Measurements from ENCODE around the gene PARP12.
A peak's percentile ranks its signal among the peaks of the same experiment; 100 is the strongest.

PARP12 gene

DNA sequence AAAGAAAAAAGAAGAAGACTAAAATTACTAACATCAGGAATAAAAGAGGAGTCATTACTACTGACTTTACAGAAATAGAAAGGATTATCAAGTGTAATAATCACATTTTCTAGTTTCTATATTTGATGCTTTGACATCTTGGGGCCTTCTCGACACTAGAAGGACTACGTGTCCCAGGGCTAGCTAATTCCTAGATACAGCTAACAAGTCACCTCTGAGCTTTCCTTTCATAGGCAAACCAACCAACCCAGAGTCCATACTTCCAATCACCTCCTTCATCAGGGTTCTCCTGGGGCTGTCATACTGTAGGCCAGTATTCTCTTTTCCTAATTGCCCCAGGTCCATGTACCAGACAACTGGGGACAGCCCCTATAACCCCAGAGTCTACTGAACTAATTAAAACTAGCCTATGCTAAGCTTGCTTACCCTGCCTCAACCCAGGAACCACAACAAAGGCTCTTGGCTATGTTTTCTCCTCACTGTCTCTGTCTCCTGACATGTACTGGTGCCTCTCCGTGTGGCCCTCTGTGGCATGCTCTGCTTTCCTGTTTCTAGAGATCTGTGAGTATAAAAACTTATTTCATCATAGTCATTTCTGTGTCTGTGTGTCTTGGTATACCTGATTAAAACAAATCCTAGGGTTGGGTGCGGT, 6.7 kb upstream of the PARP12 start:
- H3K27ac ChIP-seq (ENCODE audit: extremely low read depth, low read depth, low read length), result no peak overlapping the region
- ChIA-PET CTCF (no interaction called here), POLR2A (no interaction called here)
- no peak for TF ChIP-seq ZNF747 (tag by site-specific recombination; IDR thresholded peaks at IDR 0.05)
- TF ChIP-seq BCL11B (tag by site-specific recombination; IDR thresholded peaks at IDR 0.05; ENCODE audit: low read depth), result no peak
- H3K36me3 ChIP-seq (ENCODE audit: control insufficient read depth in 2 of 2, insufficient read depth in 1 of 2, low read length in 2 of 2), result no peaks in the 10 kb centered on the region
- no peaks in the 10 kb centered on the region for H3K9me3 ChIP-seq (ENCODE audit: control insufficient read depth, insufficient read depth, low read depth, low read length)
- no peaks in the 10 kb centered on the region for H3K4me1 ChIP-seq (ENCODE audit: control insufficient read depth, insufficient read depth, low read length)
- H3K4me3 ChIP-seq (ENCODE audit: low read depth, low read length), result no peak overlapping the region

DNA sequence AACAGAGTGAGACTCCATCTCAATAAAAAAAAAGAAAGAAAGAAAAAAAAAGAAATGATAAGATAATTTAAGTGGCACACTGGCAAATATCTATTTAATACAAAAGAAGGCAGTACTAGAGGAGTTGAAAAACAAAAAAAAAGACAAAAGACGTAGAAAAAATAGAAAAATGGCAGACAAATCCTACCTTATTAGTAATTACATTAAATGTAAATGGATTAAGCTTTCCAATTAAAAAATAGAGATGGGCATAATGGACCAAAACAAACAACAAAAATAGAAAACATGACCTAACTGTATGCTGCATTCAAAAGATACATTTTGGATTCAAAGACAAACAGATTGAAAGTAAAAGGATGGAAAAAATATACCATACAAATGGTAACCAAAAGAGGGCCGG, 5.3 kb upstream of the PARP12 start:
- ChIA-PET CTCF (interaction anchor here (1.2 kb wide), 1 partner anchor 11 kb away, joined by 3 read pairs; no protein-coding TSS in a partner anchor), POLR2A (no interaction called here)
- H3K27ac ChIP-seq (ENCODE audit: extremely low read depth, low read depth, low read length), result no peak overlapping the region
- no peaks in the 10 kb centered on the region for H3K4me1 ChIP-seq (ENCODE audit: control insufficient read depth, insufficient read depth, low read length)
- H3K4me3 ChIP-seq (ENCODE audit: low read depth, low read length), result no peak overlapping the region
- TF ChIP-seq ZNF184 (tag by site-specific recombination; IDR thresholded peaks at IDR 0.05) (no peak), ZXDB (tag by site-specific recombination; IDR thresholded peaks at IDR 0.05) (no peak), ZSCAN30 (tag by site-specific recombination; IDR thresholded peaks at IDR 0.05) (no peak), ZNF610 (tag by site-specific recombination; IDR thresholded peaks at IDR 0.05; ENCODE audit: borderline replicate concordance) (no peak), ZNF654 (tag by site-specific recombination; IDR thresholded peaks at IDR 0.05; ENCODE audit: low read depth) (no peak), ZBTB48 (tag by site-specific recombination; IDR thresholded peaks at IDR 0.05) (no peak)
- no peaks in the 10 kb centered on the region for H3K9me3 ChIP-seq (ENCODE audit: control insufficient read depth, insufficient read depth, low read depth, low read length)
- no peaks in the 10 kb centered on the region for H3K36me3 ChIP-seq (ENCODE audit: control insufficient read depth in 2 of 2, insufficient read depth in 1 of 2, low read length in 2 of 2)

DNA sequence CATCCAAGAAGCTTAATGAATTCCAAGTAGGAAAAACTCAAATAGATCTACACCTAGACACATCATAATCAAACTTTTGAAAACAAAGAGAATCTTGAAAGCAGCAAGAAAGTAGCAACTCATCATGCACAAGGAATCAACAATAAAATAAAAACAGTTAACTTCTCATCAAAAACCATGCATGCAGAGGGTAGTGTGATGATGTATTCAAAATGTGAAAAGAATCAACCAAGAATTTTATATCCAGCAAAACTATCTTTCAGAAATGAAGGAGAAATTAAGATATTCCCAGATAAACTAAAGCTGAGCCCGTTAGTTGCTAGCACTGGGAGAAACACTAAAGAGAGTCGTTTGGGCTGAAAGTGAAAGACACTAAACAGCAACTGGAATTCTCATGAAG, 4.3 kb upstream of the PARP12 start:
- H3K36me3 ChIP-seq (ENCODE audit: control insufficient read depth in 2 of 2, insufficient read depth in 1 of 2, low read length in 2 of 2), result no peaks in the 10 kb centered on the region
- CTCF ChIA-PET, result interaction anchor here (1.2 kb wide), 1 partner anchor 12 kb away, joined by 3 read pairs; no protein-coding TSS in a partner anchor
- H3K4me3 ChIP-seq (ENCODE audit: low read depth, low read length), result no peak overlapping the region
- POLR2A ChIA-PET, result no interaction called here
- H3K9me3 ChIP-seq (ENCODE audit: control insufficient read depth, insufficient read depth, low read depth, low read length), result no peaks in the 10 kb centered on the region
- no peaks in the 10 kb centered on the region for H3K4me1 ChIP-seq (ENCODE audit: control insufficient read depth, insufficient read depth, low read length)
- H3K27ac ChIP-seq (ENCODE audit: extremely low read depth, low read depth, low read length), result no peak overlapping the region
- peak; percentile 81 for TF ChIP-seq SETDB1 (IDR thresholded peaks at IDR 0.05; ENCODE audit: insufficient read length, low read length)
- TF ChIP-seq, protein P1, sequence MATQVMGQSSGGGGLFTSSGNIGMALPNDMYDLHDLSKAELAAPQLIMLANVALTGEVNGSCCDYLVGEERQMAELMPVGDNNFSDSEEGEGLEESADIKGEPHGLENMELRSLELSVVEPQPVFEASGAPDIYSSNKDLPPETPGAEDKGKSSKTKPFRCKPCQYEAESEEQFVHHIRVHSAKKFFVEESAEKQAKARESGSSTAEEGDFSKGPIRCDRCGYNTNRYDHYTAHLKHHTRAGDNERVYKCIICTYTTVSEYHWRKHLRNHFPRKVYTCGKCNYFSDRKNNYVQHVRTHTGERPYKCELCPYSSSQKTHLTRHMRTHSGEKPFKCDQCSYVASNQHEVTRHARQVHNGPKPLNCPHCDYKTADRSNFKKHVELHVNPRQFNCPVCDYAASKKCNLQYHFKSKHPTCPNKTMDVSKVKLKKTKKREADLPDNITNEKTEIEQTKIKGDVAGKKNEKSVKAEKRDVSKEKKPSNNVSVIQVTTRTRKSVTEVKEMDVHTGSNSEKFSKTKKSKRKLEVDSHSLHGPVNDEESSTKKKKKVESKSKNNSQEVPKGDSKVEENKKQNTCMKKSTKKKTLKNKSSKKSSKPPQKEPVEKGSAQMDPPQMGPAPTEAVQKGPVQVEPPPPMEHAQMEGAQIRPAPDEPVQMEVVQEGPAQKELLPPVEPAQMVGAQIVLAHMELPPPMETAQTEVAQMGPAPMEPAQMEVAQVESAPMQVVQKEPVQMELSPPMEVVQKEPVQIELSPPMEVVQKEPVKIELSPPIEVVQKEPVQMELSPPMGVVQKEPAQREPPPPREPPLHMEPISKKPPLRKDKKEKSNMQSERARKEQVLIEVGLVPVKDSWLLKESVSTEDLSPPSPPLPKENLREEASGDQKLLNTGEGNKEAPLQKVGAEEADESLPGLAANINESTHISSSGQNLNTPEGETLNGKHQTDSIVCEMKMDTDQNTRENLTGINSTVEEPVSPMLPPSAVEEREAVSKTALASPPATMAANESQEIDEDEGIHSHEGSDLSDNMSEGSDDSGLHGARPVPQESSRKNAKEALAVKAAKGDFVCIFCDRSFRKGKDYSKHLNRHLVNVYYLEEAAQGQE (tag by site-specific recombination; IDR thresholded peaks at IDR 0.05), result no peak
- TF ChIP-seq ZSCAN23 (tag by site-specific recombination; IDR thresholded peaks at IDR 0.05), result no peak
- peak; percentile 7; the same call in 1 of the 2 replicates for TF ChIP-seq ZNF558 (tag by site-specific recombination; IDR thresholded peaks at IDR 0.05)
- no peak for TF ChIP-seq ZNF555 (tag by site-specific recombination; conservative IDR thresholded peaks at IDR 0.05)

DNA sequence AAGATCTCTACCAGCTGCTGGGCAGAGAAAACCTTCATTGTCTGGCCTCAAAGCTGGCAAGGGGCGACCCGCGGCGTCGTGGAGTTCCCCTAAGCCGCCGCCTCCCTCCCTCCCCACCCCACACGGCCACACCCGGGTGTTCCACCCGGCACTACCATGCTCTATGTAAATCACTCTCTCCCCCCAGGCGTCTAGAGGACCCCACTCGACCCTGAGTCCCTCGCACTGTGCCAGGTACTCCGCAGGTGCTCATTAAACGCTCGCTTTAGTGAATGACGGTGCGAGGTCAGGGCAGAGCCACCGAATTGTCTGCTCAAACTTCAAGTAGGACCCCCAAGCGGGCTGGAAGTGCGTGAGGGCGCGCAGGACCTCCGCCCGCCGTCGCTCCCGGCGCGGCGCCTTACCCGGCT, 628 bp downstream of the PARP12 start:
- H3K4me1 ChIP-seq (ENCODE audit: control insufficient read depth, insufficient read depth, low read length), result no peaks in the 10 kb centered on the region
- peak overlapping the region; percentile 44 for H3K4me3 ChIP-seq (ENCODE audit: low read depth, low read length)
- H3K27ac ChIP-seq (ENCODE audit: extremely low read depth, low read depth, low read length), result peak overlapping the region; percentile 70; the same call in 1 of the 2 replicates
- H3K36me3 ChIP-seq (ENCODE audit: control insufficient read depth in 2 of 2, insufficient read depth in 1 of 2, low read length in 2 of 2), result no peaks in the 10 kb centered on the region
- ChIA-PET POLR2A (no interaction called here), CTCF (interaction anchor here (0.6 kb wide), 1 partner anchor 283 kb away, joined by 3 read pairs; no protein-coding TSS in a partner anchor)
- no peaks in the 10 kb centered on the region for H3K9me3 ChIP-seq (ENCODE audit: control insufficient read depth, insufficient read depth, low read depth, low read length)
- TF ChIP-seq GLIS2 (tag by site-specific recombination; IDR thresholded peaks at IDR 0.05) (peak; percentile 77), ZBTB8A (tag by site-specific recombination; IDR thresholded peaks at IDR 0.05) (no peak), GLIS1 (tag by site-specific recombination; IDR thresholded peaks at IDR 0.05) (peak; percentile 36), KLF1 (tag by site-specific recombination; IDR thresholded peaks at IDR 0.05) (peak; percentile 77), SCRT1 (tag by site-specific recombination; IDR thresholded peaks at IDR 0.05; ENCODE audit: borderline replicate concordance) (0 out of 2 replicates have a peak, but pooled peaks have one; percentile 37), ZNF335 (tag by site-specific recombination; conservative IDR thresholded peaks at IDR 0.05) (peak; percentile 94), ZNF777 (tag by site-specific recombination; IDR thresholded peaks at IDR 0.05; ENCODE audit: borderline replicate concordance) (peak; percentile 65; the same call in 1 of the 2 replicates), ZIC2 (tag by site-specific recombination; IDR thresholded peaks at IDR 0.05) (0 out of 2 replicates have a peak, but pooled peaks have one; percentile 29), ZNF112 (tag by site-specific recombination; IDR thresholded peaks at IDR 0.05) (no peak), SP7 (tag by site-specific recombination; IDR thresholded peaks at IDR 0.05) (no peak), ZNF223 (tag by site-specific recombination; IDR thresholded peaks at IDR 0.05) (no peak)
- TF ChIP-seq, protein P2, sequence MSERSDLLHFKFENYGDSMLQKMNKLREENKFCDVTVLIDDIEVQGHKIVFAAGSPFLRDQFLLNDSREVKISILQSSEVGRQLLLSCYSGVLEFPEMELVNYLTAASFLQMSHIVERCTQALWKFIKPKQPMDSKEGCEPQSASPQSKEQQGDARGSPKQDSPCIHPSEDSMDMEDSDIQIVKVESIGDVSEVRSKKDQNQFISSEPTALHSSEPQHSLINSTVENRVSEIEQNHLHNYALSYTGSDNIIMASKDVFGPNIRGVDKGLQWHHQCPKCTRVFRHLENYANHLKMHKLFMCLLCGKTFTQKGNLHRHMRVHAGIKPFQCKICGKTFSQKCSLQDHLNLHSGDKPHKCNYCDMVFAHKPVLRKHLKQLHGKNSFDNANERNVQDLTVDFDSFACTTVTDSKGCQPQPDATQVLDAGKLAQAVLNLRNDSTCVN (tag by site-specific recombination; optimal IDR thresholded peaks at IDR 0.05), result peak; percentile 43

Measured in HEK293 (cell line).